Stimulated activated CD8-positive, alpha-beta memory T cell treated with anti-CD3 and anti-CD28 coated beads, Interleukin-7, amount 100 ng/mL, for 24 hours (primary cell): Measurements from ENCODE around the gene MFAP2.

ENCODE experiments used
- DNase-seq: peaks from one replicate; pipeline ENCODE4 v3.0.0-alpha.2; 2020; ENCODE audit warnings: low read depth

Gene MFAP2

DNA sequence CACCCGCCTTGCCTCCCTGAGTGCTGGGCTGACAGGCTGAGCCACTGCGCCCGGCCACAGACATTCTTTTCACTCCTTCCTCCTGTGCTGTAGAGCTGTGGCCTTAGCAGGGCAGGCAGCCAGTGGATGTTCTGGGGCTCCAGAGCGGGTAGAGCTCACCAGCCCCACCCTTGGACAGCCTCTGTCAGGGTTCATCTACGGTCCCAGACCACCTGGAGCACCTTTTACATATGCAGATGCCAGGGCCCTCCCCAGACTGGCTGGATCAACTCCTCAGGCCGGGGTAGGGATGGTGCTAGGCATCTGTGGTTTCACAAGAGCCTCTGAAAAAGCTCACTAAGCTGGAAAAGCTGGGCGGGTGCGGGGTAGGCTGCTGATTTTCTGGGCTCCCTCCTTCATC, 26.7 kb upstream of the MFAP2 start:
- DNase-seq = no peak

- no peak for DNase-seq
Measured at GRCh38 chr1:17005365-17005740, 24.9 kb upstream of the MFAP2 start.

- no peak for DNase-seq
Measured at GRCh38 chr1:17004466-17005364, 24.3 kb upstream of the MFAP2 start.

GRCh38 chr1:17002524-17002902, 22.1 kb upstream of the MFAP2 start:
- DNase-seq = no peak

- DNase-seq = no peak
Measured at GRCh38 chr1:17001760-17002523, 21.5 kb upstream of the MFAP2 start.

DNA sequence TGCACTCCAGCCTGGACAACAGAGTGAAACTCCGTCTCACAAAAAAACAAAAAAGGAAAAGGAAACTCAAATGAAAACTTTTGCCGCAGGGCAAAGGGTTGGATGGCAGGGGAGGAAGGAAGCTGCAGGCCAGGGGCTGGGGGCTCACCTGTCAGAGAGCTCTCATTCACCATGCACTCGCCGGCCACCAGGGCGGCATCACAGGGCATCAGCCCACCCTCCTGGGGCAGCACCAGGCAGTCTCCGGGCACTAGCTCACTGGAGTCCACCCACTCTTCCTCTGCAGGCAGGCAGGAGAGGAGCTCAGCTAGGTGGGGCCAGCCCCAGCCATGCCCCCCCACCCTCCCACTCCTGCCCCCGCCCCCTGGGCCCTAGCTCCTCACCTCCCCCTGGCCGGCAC, 19.4 kb upstream of the MFAP2 start:
- no peak for DNase-seq

- DNase-seq = no peak
Measured at GRCh38 chr1:16998589-16998988, 18.2 kb upstream of the MFAP2 start.

DNA sequence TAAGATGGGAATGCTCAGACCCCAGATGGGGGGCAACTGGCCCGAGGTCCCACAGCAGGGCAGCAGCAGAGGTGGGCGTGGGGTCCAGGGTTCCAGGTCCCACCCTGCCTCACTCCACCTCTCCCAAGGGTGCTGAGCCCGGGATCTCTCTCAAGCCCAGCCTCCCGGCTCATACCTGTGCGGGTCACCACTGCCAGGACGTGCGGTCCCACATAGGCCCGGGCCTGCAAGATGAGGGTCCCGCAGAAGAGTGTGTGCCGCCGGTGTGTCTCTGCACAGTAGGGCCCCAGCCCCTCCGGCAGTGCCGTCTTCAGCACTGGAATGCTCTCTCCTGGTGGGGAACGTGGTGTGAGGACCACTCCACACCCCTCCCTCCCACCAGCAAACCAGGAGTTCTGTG, 16.4 kb upstream of the MFAP2 start:
- DNase-seq = no peak

DNA sequence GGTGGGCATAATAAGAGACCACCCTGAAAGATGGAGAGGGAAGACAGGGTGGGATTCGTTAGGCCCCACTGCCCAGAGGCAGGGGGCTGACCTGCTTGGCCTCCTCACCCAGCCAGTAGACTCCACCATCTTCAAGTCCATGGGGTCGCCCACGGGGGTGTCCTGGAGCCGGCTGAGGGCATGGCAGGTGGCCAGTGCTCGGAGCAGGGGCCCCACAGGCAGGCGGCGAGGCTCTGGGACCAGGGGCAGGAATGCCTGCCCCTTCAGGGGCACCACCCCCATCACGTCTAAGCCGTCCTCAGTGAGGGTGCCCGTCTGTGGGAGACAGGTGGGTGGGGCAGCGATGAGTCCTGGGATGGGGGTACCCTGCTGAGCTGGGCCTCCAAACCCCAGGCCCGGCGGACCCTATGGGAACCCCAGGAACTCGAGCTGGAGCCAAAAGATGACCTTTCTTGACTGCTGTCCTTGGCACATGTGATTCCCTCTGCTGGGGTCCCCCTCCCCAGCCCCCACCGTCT, 13.2 kb upstream of the MFAP2 start:
- no peak for DNase-seq

GRCh38 chr1:16992675-16993074, 12.3 kb upstream of the MFAP2 start:
- DNase-seq = no peak

DNA sequence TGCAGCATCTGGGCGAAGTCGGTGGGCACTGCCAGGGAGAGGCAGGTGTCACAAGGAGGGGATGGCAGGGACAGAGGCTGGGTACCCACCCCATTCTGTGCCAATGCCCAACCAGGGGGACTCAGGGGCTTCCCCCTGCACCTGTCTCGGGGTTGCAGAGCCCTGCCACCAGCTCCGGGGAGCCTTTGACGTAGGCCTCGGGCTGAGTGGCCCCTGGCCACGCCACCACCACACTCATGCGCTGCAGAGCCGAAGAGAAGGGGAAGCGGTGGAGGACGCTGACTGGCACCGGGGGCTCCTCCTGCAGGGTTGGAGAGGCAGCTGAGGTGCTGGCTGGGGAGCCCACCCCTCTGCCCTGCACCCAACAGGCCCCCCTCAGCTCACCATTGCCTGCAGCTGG, 11.7 kb upstream of the MFAP2 start:
- DNase-seq = no peak

GRCh38 chr1:16991571-16991970, 11.2 kb upstream of the MFAP2 start:
- DNase-seq = no peak

GRCh38 chr1:16989676-16990391, 9.4 kb upstream of the MFAP2 start:
- DNase-seq = no peak

- no peak for DNase-seq
Measured at GRCh38 chr1:16988210-16988609, 7.8 kb upstream of the MFAP2 start.

DNA sequence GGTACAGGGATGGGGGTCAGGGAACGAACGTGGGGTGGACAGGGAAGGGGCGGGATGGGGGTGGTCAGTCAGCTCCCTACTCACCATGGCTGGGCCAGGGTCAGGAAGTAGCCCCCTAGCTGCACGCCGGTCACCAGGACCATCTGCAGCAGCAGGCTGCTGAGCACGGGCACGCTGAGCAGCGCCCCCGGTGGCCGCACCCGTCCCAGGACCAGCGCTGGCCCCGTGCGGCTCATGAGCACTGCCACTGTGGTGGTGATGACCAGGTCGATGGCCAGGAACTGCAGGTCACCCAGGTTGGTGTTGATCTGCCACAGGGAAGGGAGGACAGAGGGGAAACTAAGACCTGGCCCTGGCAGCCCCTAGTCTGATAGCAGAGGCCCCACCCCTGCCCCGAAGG, 6.5 kb upstream of the MFAP2 start:
- DNase-seq = no peak

- DNase-seq = no peak
Measured at GRCh38 chr1:16986560-16986959, 6.1 kb upstream of the MFAP2 start.

DNA sequence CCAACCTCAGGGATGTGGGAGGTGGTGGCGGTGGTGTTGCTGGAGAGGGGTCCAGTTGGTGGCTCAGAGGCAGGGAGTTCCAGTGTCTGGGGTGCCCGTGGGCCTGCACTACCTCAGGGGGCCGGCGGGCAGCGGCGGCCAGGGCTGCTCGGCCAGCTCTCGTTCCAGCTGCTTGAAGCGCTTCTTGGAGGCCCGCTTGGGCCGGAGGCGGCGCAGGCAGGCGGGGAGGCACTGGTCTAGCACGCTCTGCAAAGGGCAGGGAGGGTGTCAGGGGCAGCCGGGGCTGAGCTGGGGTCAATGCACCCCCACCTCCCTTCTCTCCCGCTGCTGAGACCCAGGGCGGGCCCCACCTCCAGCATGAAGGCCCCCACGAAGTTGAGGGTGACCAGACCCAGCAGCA, 5.7 kb upstream of the MFAP2 start:
- no peak for DNase-seq

DNA sequence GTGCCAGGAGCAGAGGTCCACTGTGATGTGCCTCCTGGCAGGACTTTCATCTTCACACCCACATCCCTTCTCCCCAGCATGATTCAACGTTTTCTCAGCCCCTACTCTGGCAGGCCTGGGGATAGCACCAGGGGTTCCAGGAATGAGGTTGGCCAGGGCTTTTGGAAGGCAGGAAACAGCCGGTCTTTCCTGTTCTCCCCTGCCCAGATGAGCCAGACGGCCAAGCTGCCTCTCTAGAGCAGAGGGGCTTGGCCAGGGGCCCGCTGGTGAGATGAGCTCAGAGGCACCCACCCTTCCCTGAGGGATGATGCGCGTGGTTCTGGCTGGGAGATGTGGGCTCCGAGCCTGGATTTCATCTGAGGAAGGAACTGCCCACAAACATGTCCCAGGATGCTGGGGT, 4.3 kb upstream of the MFAP2 start:
- no peak for DNase-seq

GRCh38 chr1:16983649-16984048, 3.2 kb upstream of the MFAP2 start:
- no peak for DNase-seq

GRCh38 chr1:16982902-16983301, 2.5 kb upstream of the MFAP2 start:
- DNase-seq = no peak

- no peak for DNase-seq
Measured at GRCh38 chr1:16981269-16981849, 939 bp upstream of the MFAP2 start.
